ENCODE measurements around the gene FTHL17. TPM values are rescaled to one million over a fixed set of nuclear protein-coding genes. Genes with fewer than 3 reads are reported as not detected.

The FTHL17 gene
- total and polyA plus RNA-seq, 4 donors = not detected

- H3K4me3 ChIP-seq = no peak overlapping the region
- H3K4me1 ChIP-seq (ENCODE audit: control insufficient read depth in 5 of 5, insufficient read depth in 5 of 5, low read length in 5 of 5) = no peaks in the 10 kb centered on the region
- ATAC-seq (ENCODE audit: insufficient read depth, low FRiP score) (no peak), DNase-seq (no peak)
- peaks cover 0 to 5% (median 0%) of the 10 kb centered on the region in 3 donors for H3K27me3 ChIP-seq (ENCODE audit: control insufficient read depth in 3 of 3, insufficient read depth in 3 of 3, low read length in 2 of 3)
- no peak for TF ChIP-seq CTCF (IDR thresholded peaks at IDR 0.05; ENCODE audit: control extremely low read depth, extremely low read depth)
- 82 to 100% methylated on average over 1 of the region's 1 CpG for whole genome bisulfite sequencing, 2 donors
- peaks cover 0 to 1% (median 0%) of the 10 kb centered on the region in 4 donors for H3K9me3 ChIP-seq (ENCODE audit: control insufficient read depth in 4 of 4, insufficient read depth in 3 of 4, low read length in 3 of 4)
- peaks cover 0 to 3% (median 0%) of the 10 kb centered on the region in 4 donors for H3K36me3 ChIP-seq (ENCODE audit: control insufficient read depth in 4 of 4, insufficient read depth in 4 of 4, low read length in 4 of 4)
- H3K9ac ChIP-seq (ENCODE audit: insufficient read depth in 1 of 2, low read length in 2 of 2) = no peak overlapping the region
- no peak overlapping the region for H3K27ac ChIP-seq (ENCODE audit: low read depth in 1 of 2, low read length in 1 of 2)
Measured at GRCh38 chrX:31063114-31063513, 8.7 kb downstream of the FTHL17 start.

GRCh38 chrX:31061091-31061490 lies 10.8 kb downstream of the FTHL17 start:
- TF ChIP-seq CTCF (IDR thresholded peaks at IDR 0.05; ENCODE audit: control extremely low read depth, extremely low read depth) = no peak
- ATAC-seq (ENCODE audit: insufficient read depth, low FRiP score) (no peak), DNase-seq (no peak)
- Histone ChIP-seq H3K4me1 (ENCODE audit: control insufficient read depth in 5 of 5, insufficient read depth in 5 of 5, low read length in 5 of 5) (no peaks in the 10 kb centered on the region), H3K27me3 (ENCODE audit: control insufficient read depth in 3 of 3, insufficient read depth in 3 of 3, low read length in 2 of 3) (peaks cover 0 to 5% (median 0%) of the 10 kb centered on the region in 3 donors), H3K36me3 (ENCODE audit: control insufficient read depth in 4 of 4, insufficient read depth in 4 of 4, low read length in 4 of 4) (no peaks in the 10 kb centered on the region), H3K4me3 (no peak overlapping the region), H3K9me3 (ENCODE audit: control insufficient read depth in 4 of 4, insufficient read depth in 3 of 4, low read length in 3 of 4) (no peaks in the 10 kb centered on the region), H3K9ac (ENCODE audit: insufficient read depth in 1 of 2, low read length in 2 of 2) (no peak overlapping the region), H3K27ac (ENCODE audit: low read depth in 1 of 2, low read length in 1 of 2) (no peak overlapping the region)
- 60 to 80% methylated on average over 3 of the region's 3 CpGs for WGBS, 2 donors

GRCh38 chrX:31060016-31060415 lies 11.8 kb downstream of the FTHL17 start:
- H3K9ac ChIP-seq (ENCODE audit: insufficient read depth in 1 of 2, low read length in 2 of 2) = no peak overlapping the region
- H3K36me3 ChIP-seq (ENCODE audit: control insufficient read depth in 4 of 4, insufficient read depth in 4 of 4, low read length in 4 of 4) = no peaks in the 10 kb centered on the region
- no peak overlapping the region for H3K4me3 ChIP-seq
- H3K9me3 ChIP-seq (ENCODE audit: control insufficient read depth in 4 of 4, insufficient read depth in 3 of 4, low read length in 3 of 4) = no peaks in the 10 kb centered on the region
- DNase-seq (no peak), ATAC-seq (ENCODE audit: insufficient read depth, low FRiP score) (no peak)
- peaks cover 0 to 5% (median 0%) of the 10 kb centered on the region in 3 donors for H3K27me3 ChIP-seq (ENCODE audit: control insufficient read depth in 3 of 3, insufficient read depth in 3 of 3, low read length in 2 of 3)
- WGBS, 2 donors = 51 to 58% methylated on average over 4 of the region's 4 CpGs
- no peaks in the 10 kb centered on the region for H3K4me1 ChIP-seq (ENCODE audit: control insufficient read depth in 5 of 5, insufficient read depth in 5 of 5, low read length in 5 of 5)
- TF ChIP-seq CTCF (IDR thresholded peaks at IDR 0.05; ENCODE audit: control extremely low read depth, extremely low read depth) = no peak
- H3K27ac ChIP-seq (ENCODE audit: low read depth in 1 of 2, low read length in 1 of 2) = no peak overlapping the region

GRCh38 chrX:31058284-31058683 lies 13.6 kb downstream of the FTHL17 start:
- ATAC-seq (ENCODE audit: insufficient read depth, low FRiP score) = no peak

More at GRCh38 chrX:31058284-31058683, 13.6 kb downstream of the FTHL17 start:
- Histone ChIP-seq H3K36me3 (ENCODE audit: control insufficient read depth in 4 of 4, insufficient read depth in 4 of 4, low read length in 4 of 4) (no peaks in the 10 kb centered on the region), H3K4me1 (ENCODE audit: control insufficient read depth in 5 of 5, insufficient read depth in 5 of 5, low read length in 5 of 5) (no peaks in the 10 kb centered on the region), H3K9ac (ENCODE audit: insufficient read depth in 1 of 2, low read length in 2 of 2) (no peak overlapping the region), H3K27me3 (ENCODE audit: control insufficient read depth in 3 of 3, insufficient read depth in 3 of 3, low read length in 2 of 3) (peaks cover 0 to 5% (median 0%) of the 10 kb centered on the region in 3 donors), H3K27ac (ENCODE audit: low read depth in 1 of 2, low read length in 1 of 2) (no peak overlapping the region), H3K9me3 (ENCODE audit: control insufficient read depth in 4 of 4, insufficient read depth in 3 of 4, low read length in 3 of 4) (no peaks in the 10 kb centered on the region), H3K4me3 (no peak overlapping the region)
- TF ChIP-seq CTCF (IDR thresholded peaks at IDR 0.05; ENCODE audit: control extremely low read depth, extremely low read depth) = no peak
- DNase-seq = no peak
- WGBS, 2 donors = 60 to 89% methylated on average over 7 of the region's 7 CpGs
